IMR-90 (cell line): Measurements from ENCODE around the gene GOLGA8B. TPM values are rescaled to one million over a fixed set of nuclear protein-coding genes. Genes with fewer than 3 reads are reported as not detected.
"Not testable (repeated sequence)": the region's sequence is repeated elsewhere in the genome, so short reads cannot be mapped to it uniquely, and the experiment has no call there.

Experiments
- ATAC-seq: fragments of 200-7000 bp; cut with Tn5 transposase; 2 replicates; pipeline ENCODE4 v1.9.1; 2020; ENCODE audit warnings: low read depth, mild to moderate bottlenecking, moderate library complexity
- BruUV-seq: library from RNA; stranded (reverse); fragments of 400-500 nt; replicated peaks from 2 replicates; lab custom pipeline; 2021; lab: Mats Ljungman, UMichigan
- CTCF ChIA-PET: fragments of 300-600 bp; formaldehyde crosslinking; extraction: SDS; loops from one replicate; lab custom pipeline; 2021; ENCODE audit warnings: antibody characterized with exemption; lab: Yijun Ruan, JAX
- POLR2A ChIA-PET: fragments of 300-600 bp; sonication (Branson Sonifier 250); formaldehyde crosslinking; loops from one replicate; lab custom pipeline; 2022; ENCODE audit warnings: antibody characterized with exemption; ENCODE audit not compliant: unreplicated experiment; lab: Charles Lee
- DNase-seq: peaks from one replicate; pipeline ENCODE4 v3.0.0; 2013
- H2AFZ ChIP-seq: replicated peaks from 2 replicates; pipeline ENCODE3; 2013; ENCODE audit warnings: low read length, mild to moderate bottlenecking; ENCODE audit not compliant: poor library complexity
- H2AK5ac ChIP-seq: 2 replicates; pipeline ENCODE4 v1.6.1; 2013; ENCODE audit warnings: low read depth, low read length, inconsistent platforms
- H2AK9ac ChIP-seq: replicated peaks from 2 replicates; pipeline ENCODE3; 2013; ENCODE audit warnings: mild to moderate bottlenecking, low read depth, low read length, moderate library complexity; ENCODE audit not compliant: poor library complexity
- H2BK120ac ChIP-seq: 2 replicates; pipeline ENCODE4 v1.6.1; 2013; ENCODE audit warnings: low read depth, low read length, inconsistent platforms
- H2BK15ac ChIP-seq: 3 replicates; pipeline ENCODE4 v1.6.1; 2013; ENCODE audit warnings: low read depth, low read length, inconsistent platforms
- H2BK20ac ChIP-seq: 2 replicates; pipeline ENCODE4 v1.6.1; 2013; ENCODE audit warnings: low read depth, mild to moderate bottlenecking, inconsistent platforms, low read length, moderate library complexity
- H2BK5ac ChIP-seq: 2 replicates; pipeline ENCODE4 v1.6.1; 2013; ENCODE audit warnings: mild to moderate bottlenecking, low read depth, low read length, inconsistent platforms; ENCODE audit not compliant: poor library complexity, severe bottlenecking
- H3K14ac ChIP-seq: replicated peaks from 2 replicates; pipeline ENCODE4 v1.6.1; 2013; ENCODE audit warnings: low read depth, low read length, inconsistent platforms
- H3K18ac ChIP-seq: 2 replicates; pipeline ENCODE4 v1.6.1; 2013; ENCODE audit warnings: low read depth, low read length, control low read depth
- H3K23ac ChIP-seq: 2 replicates; pipeline ENCODE4 v1.6.1; 2013; ENCODE audit warnings: low read depth, low read length, inconsistent platforms
- H3K27ac ChIP-seq: 2 replicates; pipeline ENCODE4 v1.5.1; 2013; ENCODE audit warnings: mild to moderate bottlenecking, control low read depth, low read length; ENCODE audit not compliant: insufficient read depth
- H3K27me3 ChIP-seq: 2 replicates; pipeline ENCODE4 v1.6.1; 2013; ENCODE audit warnings: low read length; ENCODE audit not compliant: control insufficient read depth, insufficient read depth
- H3K36me3 ChIP-seq: 2 replicates; pipeline ENCODE4 v1.6.1; 2013; ENCODE audit warnings: low read length, mixed read lengths; ENCODE audit not compliant: control insufficient read depth, insufficient read depth
- H3K4ac ChIP-seq: 2 replicates; pipeline ENCODE4 v1.6.1; 2013; ENCODE audit warnings: low read depth, low read length, inconsistent platforms
- H3K4me1 ChIP-seq: 2 replicates; pipeline ENCODE4 v1.6.1; 2013; ENCODE audit warnings: low read length, mixed read lengths; ENCODE audit not compliant: control insufficient read depth, insufficient read depth
- H3K4me2 ChIP-seq: 2 replicates; pipeline ENCODE4 v1.6.1; 2013; ENCODE audit warnings: low read depth, mild to moderate bottlenecking, control low read depth, low read length, moderate library complexity
- H3K4me3 ChIP-seq: 2 replicates; pipeline ENCODE4 v1.5.1; 2013; ENCODE audit warnings: low read depth, mild to moderate bottlenecking, control low read depth, low read length, moderate library complexity; ENCODE audit not compliant: insufficient read depth
- H3K56ac ChIP-seq: 2 replicates; pipeline ENCODE4 v1.6.1; 2013; ENCODE audit warnings: low read length, inconsistent platforms; ENCODE audit not compliant: insufficient read depth; ENCODE audit errors: extremely low read depth
- H3K79me1 ChIP-seq, 2 experiments: 2 replicates each; pipeline ENCODE4 v1.6.1; 2013; ENCODE audit warnings: low read length in 2 of 2, inconsistent platforms in 1 of 2, low read depth in 1 of 2
- H3K9ac ChIP-seq: 2 replicates; pipeline ENCODE4 v1.6.1; 2013; ENCODE audit warnings: low read depth, low read length, control low read depth
- H3K9me1 ChIP-seq: 2 replicates; pipeline ENCODE4 v1.6.1; 2013; ENCODE audit warnings: low read length, inconsistent platforms; ENCODE audit not compliant: insufficient read depth
- H3K9me3 ChIP-seq: 2 replicates; pipeline ENCODE4 v1.6.1; 2013; ENCODE audit warnings: low read length; ENCODE audit not compliant: control insufficient read depth, insufficient read depth
- H4K20me1 ChIP-seq: 2 replicates; pipeline ENCODE4 v1.6.1; 2013; ENCODE audit warnings: low read length, inconsistent platforms; ENCODE audit not compliant: insufficient read depth
- H4K5ac ChIP-seq: 2 replicates; pipeline ENCODE4 v1.6.1; 2013; ENCODE audit warnings: mild to moderate bottlenecking, low read depth, low read length, control low read depth
- H4K8ac ChIP-seq, 2 experiments: 2 replicates each; pipeline ENCODE4 v1.6.1; 2013; ENCODE audit warnings: low read depth in 2 of 2, low read length in 2 of 2, control low read depth in 1 of 2, inconsistent platforms in 1 of 2
- H4K91ac ChIP-seq: 2 replicates; pipeline ENCODE4 v1.6.1; 2013; ENCODE audit warnings: low read depth, low read length, inconsistent platforms; ENCODE audit not compliant: insufficient read depth
- WGBS, 2 experiments: methylation state at CpG; one replicate each; pipeline versions ENCODE4 v1.1.5 to v1.1.7; 2013; ENCODE audit warnings: missing lambda C conversion rate in 2 of 2; ENCODE audit not compliant: insufficient read length in 1 of 2; ENCODE audit errors: extremely low coverage in 2 of 2; 5-methylcytosine and 5-hydroxymethylcytosine counted together
- dilution Hi-C: fragments of 300-500 bp; cut with HindIII; formaldehyde crosslinking; loops from one replicate; pipeline ENCODE4 v1.14.3; 2018; ENCODE audit warnings: low sequenced_read_pairs; ENCODE audit not compliant: unreplicated experiment
- in situ Hi-C: fragments of 300-500 bp; cut with MboI; formaldehyde crosslinking; loops from 3 replicates; pipeline ENCODE4 v1.14.3; 2019; ENCODE audit warnings: low sequenced_read_pairs, inconsistent platforms, mixed read lengths
- intact Hi-C: fragments of 100-400 bp; cut with micrococcal nuclease; formaldehyde crosslinking; loops from 2 replicates; pipeline ENCODE4 v1.10.0; 2022
- polyA plus RNA-seq, 3 experiments: library from polyadenylated mRNA; depleted of rRNA; stranded (reverse); fragments of >200 nt; gene quantifications; 2 replicates each; pipeline ENCODE4 v1.2.3, GENCODE V29; 2012; ENCODE audit warnings: low replicate concordance in 1 of 3
- total RNA-seq: library from RNA; depleted of rRNA; stranded (reverse); fragments of >200 nt; gene quantifications from 2 replicates; pipeline ENCODE4 v1.2.3, GENCODE V29; 2012

GOLGA8B gene
- total and polyA plus RNA-seq, 2 of the 4 experiments (the other 2 are of a cell fraction): 7.7 to 31.6 TPM

- H4K8ac ChIP-seq, H2AFZ ChIP-seq, H2BK120ac ChIP-seq, H4K5ac ChIP-seq, intact Hi-C loops, H3K9ac ChIP-seq, H2BK20ac ChIP-seq, H3K9me3 ChIP-seq, BruUV-seq, H3K4me1 ChIP-seq, ATAC-seq, H3K27me3 ChIP-seq, H3K4ac ChIP-seq, H3K4me2 ChIP-seq, dilution Hi-C loops, H2BK5ac ChIP-seq, H2AK9ac ChIP-seq, CTCF ChIA-PET, H4K20me1 ChIP-seq, H2AK5ac ChIP-seq, POLR2A ChIA-PET, H3K9me1 ChIP-seq, H3K18ac ChIP-seq, H3K14ac ChIP-seq, H2BK15ac ChIP-seq, H3K4me3 ChIP-seq, H3K27ac ChIP-seq, H3K56ac ChIP-seq, H4K91ac ChIP-seq, DNase-seq, in situ Hi-C loops, H3K23ac ChIP-seq, H3K36me3 ChIP-seq, H3K79me1 ChIP-seq: not testable (repeated sequence)
- WGBS, 2 experiments: no CpG with 5 or more reads among the region's 4 CpGs
Measured at GRCh38 chr15:34569670-34570396, 13.6 kb downstream of the GOLGA8B start.

GRCh38 chr15:34567174-34567573, 16.3 kb downstream of the GOLGA8B start:
- in situ Hi-C loops: not testable (repeated sequence)

More at GRCh38 chr15:34567174-34567573, 16.3 kb downstream of the GOLGA8B start:
- H3K9me1 ChIP-seq, H3K4ac ChIP-seq, H3K4me1 ChIP-seq, H2AK9ac ChIP-seq, H3K23ac ChIP-seq, CTCF ChIA-PET, ATAC-seq, intact Hi-C loops, H4K5ac ChIP-seq, H2AK5ac ChIP-seq, H3K27ac ChIP-seq, H2BK15ac ChIP-seq, H3K4me3 ChIP-seq, H4K8ac ChIP-seq, dilution Hi-C loops, H3K14ac ChIP-seq, H3K9me3 ChIP-seq, H4K91ac ChIP-seq, H3K79me1 ChIP-seq, DNase-seq, H3K9ac ChIP-seq, H3K18ac ChIP-seq, POLR2A ChIA-PET, H3K4me2 ChIP-seq, H4K20me1 ChIP-seq, BruUV-seq, H2BK120ac ChIP-seq, H3K27me3 ChIP-seq, H2BK5ac ChIP-seq, H2BK20ac ChIP-seq, H3K56ac ChIP-seq, H3K36me3 ChIP-seq, H2AFZ ChIP-seq: not testable (repeated sequence)
- no CpG with 5 or more reads among the region's 12 CpGs for WGBS, 2 experiments
